Measurements from ENCODE around the gene BTNL3. TPM values are rescaled to one million over a fixed set of nuclear protein-coding genes. Genes with fewer than 3 reads are reported as not detected.

The BTNL3 gene
- total and polyA plus RNA-seq, 9 of the 15 experiments (the other 6 are each of a cell fraction or from before 2014, with no cell fraction given): 0.03 to 0.44 (median 0.04) TPM; not detected in 4

DNA sequence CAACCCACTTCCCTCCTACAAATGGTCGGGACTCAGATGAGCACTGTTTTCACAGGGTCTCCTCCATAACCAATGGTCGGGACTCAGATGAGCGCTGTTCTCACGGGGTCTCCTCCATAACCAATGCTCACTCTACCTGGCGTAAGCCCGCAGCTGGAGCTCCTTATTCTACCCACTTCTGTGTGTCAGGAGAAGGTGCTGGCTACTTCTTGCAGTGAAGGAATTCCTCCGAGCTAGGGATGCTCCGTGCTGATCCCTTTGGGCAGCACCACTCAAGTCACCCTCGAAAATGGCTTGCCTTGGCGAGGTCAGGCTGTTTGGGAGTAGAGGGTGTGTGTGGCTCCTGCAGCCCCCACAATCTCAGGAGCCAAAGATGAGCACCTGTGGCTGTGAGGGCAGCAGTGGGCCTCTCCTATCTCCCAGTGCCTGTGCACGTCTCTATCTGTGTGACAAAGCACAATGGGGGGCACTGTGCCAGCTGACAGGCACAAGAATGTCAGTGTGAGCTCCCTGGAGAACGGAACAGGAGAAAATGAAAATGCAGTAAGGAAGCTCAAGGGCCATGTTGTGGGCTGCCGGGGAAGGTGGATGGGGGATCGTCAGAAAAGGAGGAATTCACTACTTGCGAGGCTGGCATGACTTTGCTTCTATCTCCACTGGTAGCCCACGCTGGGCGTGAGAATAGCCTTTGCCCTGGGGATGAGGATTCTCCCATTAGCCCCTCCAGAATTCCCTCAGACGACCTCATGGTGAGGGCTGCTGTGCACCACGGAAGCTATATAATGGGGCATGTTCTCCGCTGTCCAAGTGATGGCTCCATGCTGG, 47.6 kb downstream of the BTNL3 start (continued):
- TF ChIP-seq, protein P1, sequence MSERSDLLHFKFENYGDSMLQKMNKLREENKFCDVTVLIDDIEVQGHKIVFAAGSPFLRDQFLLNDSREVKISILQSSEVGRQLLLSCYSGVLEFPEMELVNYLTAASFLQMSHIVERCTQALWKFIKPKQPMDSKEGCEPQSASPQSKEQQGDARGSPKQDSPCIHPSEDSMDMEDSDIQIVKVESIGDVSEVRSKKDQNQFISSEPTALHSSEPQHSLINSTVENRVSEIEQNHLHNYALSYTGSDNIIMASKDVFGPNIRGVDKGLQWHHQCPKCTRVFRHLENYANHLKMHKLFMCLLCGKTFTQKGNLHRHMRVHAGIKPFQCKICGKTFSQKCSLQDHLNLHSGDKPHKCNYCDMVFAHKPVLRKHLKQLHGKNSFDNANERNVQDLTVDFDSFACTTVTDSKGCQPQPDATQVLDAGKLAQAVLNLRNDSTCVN (CRISPR knock-in tag; IDR thresholded peaks at IDR 0.05): no peak
- TF ChIP-seq, protein P2, sequence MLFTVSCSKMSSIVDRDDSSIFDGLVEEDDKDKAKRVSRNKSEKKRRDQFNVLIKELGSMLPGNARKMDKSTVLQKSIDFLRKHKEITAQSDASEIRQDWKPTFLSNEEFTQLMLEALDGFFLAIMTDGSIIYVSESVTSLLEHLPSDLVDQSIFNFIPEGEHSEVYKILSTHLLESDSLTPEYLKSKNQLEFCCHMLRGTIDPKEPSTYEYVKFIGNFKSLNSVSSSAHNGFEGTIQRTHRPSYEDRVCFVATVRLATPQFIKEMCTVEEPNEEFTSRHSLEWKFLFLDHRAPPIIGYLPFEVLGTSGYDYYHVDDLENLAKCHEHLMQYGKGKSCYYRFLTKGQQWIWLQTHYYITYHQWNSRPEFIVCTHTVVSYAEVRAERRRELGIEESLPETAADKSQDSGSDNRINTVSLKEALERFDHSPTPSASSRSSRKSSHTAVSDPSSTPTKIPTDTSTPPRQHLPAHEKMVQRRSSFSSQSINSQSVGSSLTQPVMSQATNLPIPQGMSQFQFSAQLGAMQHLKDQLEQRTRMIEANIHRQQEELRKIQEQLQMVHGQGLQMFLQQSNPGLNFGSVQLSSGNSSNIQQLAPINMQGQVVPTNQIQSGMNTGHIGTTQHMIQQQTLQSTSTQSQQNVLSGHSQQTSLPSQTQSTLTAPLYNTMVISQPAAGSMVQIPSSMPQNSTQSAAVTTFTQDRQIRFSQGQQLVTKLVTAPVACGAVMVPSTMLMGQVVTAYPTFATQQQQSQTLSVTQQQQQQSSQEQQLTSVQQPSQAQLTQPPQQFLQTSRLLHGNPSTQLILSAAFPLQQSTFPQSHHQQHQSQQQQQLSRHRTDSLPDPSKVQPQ (CRISPR knock-in tag; IDR thresholded peaks at IDR 0.05; ENCODE audit: borderline replicate concordance): no peak
- TF ChIP-seq ZNF778 (CRISPR knock-in tag; IDR thresholded peaks at IDR 0.05): no peak
- no peak for TF ChIP-seq FOXA1 (IDR thresholded peaks at IDR 0.05; ENCODE audit: borderline replicate concordance)
- TF ChIP-seq PHF21A (IDR thresholded peaks at IDR 0.05; ENCODE audit: borderline replicate concordance, low read depth): no peak
